HepG2 (cell line): ENCODE measurements around the gene HMCN2. TPM values are rescaled to one million over a fixed set of nuclear protein-coding genes. Genes with fewer than 3 reads are reported as not detected.
A peak's percentile ranks its signal among the peaks of the same experiment; 100 is the strongest.

ENCODE experiments used
- CBFB ChIP-seq: sonication (generic); formaldehyde crosslinking; IDR thresholded peaks from 2 replicates; pipeline ENCODE4 v1.4.0; 2020; ENCODE audit warnings: missing genetic modification reagents
- CENPBD1 ChIP-seq: sonication (generic); formaldehyde crosslinking; IDR thresholded peaks from 2 replicates; pipeline ENCODE4 v1.8.0; 2022; ENCODE audit warnings: missing genetic modification reagents, low read depth, mild to moderate bottlenecking, borderline replicate concordance
- DZIP1 ChIP-seq: sonication (generic); formaldehyde crosslinking; IDR thresholded peaks from 2 replicates; pipeline ENCODE4 v1.5.0; 2020; ENCODE audit warnings: mild to moderate bottlenecking, missing genetic modification reagents
- ERF ChIP-seq: IDR thresholded peaks from 2 replicates; pipeline ENCODE4 v1.6.1; 2018; ENCODE audit warnings: missing biosample characterization, missing genetic modification reagents
- SNRNP70 ChIP-seq: fragments of 200-400 bp; formaldehyde crosslinking; IDR thresholded peaks from 2 replicates; pipeline ENCODE4 v1.6.1; 2017; ENCODE audit warnings: mild to moderate bottlenecking, low read depth, low read length, moderate library complexity
- TBL1XR1 ChIP-seq: fragments of 150-350 bp; IDR thresholded peaks from 2 replicates; pipeline ENCODE4 v1.6.1; 2014; ENCODE audit warnings: borderline replicate concordance, low read length; ENCODE audit not compliant: partially characterized antibody
- ZBTB49 ChIP-seq: sonication (generic); formaldehyde crosslinking; IDR thresholded peaks from 2 replicates; pipeline ENCODE4 v1.4.0; 2020; ENCODE audit warnings: missing genetic modification reagents, borderline replicate concordance
- ZFAT ChIP-seq: sonication (generic); formaldehyde crosslinking; conservative IDR thresholded peaks from 2 replicates; pipeline ENCODE4 v1.8.1; 2023; ENCODE audit warnings: missing genetic modification reagents, inconsistent platforms
- ZMYM2 ChIP-seq: sonication (generic); formaldehyde crosslinking; IDR thresholded peaks from 2 replicates; pipeline ENCODE4 v1.8.0; 2022; ENCODE audit warnings: mild to moderate bottlenecking, missing genetic modification reagents
- ZNF331 ChIP-seq: sonication (generic); formaldehyde crosslinking; IDR thresholded peaks from 2 replicates; pipeline ENCODE4 v1.4.0; 2020; ENCODE audit warnings: missing genetic modification reagents
- polyA plus RNA-seq, 8 experiments: library from polyadenylated mRNA; depleted of rRNA in 3 of 8; stranded (reverse) in 7 of 8; unstranded in 1 of 8; fragments of >200 nt; fragmentation: Illumina TruSeq in 4 of 8; extraction: Trizol in 4 of 8; gene quantifications; 2 replicates each; pipeline versions ENCODE4 v1.2.1 to v1.2.3, GENCODE V29; 2011 to 2016; ENCODE audit warnings: low read depth in 4 of 8, missing spikeins in 1 of 8, mixed read lengths in 1 of 8; ENCODE audit not compliant: insufficient read depth in 1 of 8
- total RNA-seq, 5 experiments: library from RNA; depleted of rRNA; stranded (reverse); fragments of >200 nt; fragmentation: Illumina TruSeq; extraction: Trizol; gene quantifications; 2 replicates each; pipeline ENCODE4 v1.2.3, GENCODE V29; 2016; ENCODE audit warnings: low read depth in 1 of 5
- TF ChIP-seq, protein P1 (sequence below): sonication (generic); formaldehyde crosslinking; IDR thresholded peaks from 2 replicates; pipeline ENCODE4 v1.8.1; 2023; ENCODE audit warnings: mild to moderate bottlenecking, missing genetic modification reagents, borderline replicate concordance
- TF ChIP-seq, protein P2 (sequence below): sonication (generic); formaldehyde crosslinking; IDR thresholded peaks from 2 replicates; pipeline ENCODE4 v1.8.0; 2022; ENCODE audit warnings: mild to moderate bottlenecking, missing genetic modification reagents, moderate library complexity
- TF ChIP-seq, protein P3 (sequence below): sonication (generic); formaldehyde crosslinking; IDR thresholded peaks from 2 replicates; pipeline ENCODE4 v1.5.1; 2020; ENCODE audit warnings: missing genetic modification reagents, mild to moderate bottlenecking, borderline replicate concordance
- TF ChIP-seq, protein P4 (sequence below): sonication (generic); formaldehyde crosslinking; IDR thresholded peaks from 2 replicates; pipeline ENCODE4 v1.5.0; 2020; ENCODE audit warnings: mild to moderate bottlenecking, missing genetic modification reagents, borderline replicate concordance

The HMCN2 gene
- total and polyA plus RNA-seq, 2 of the 13 experiments (the other 11 are each of a cell fraction or from before 2014, with no cell fraction given): 0.09 TPM; not detected in 1

DNA sequence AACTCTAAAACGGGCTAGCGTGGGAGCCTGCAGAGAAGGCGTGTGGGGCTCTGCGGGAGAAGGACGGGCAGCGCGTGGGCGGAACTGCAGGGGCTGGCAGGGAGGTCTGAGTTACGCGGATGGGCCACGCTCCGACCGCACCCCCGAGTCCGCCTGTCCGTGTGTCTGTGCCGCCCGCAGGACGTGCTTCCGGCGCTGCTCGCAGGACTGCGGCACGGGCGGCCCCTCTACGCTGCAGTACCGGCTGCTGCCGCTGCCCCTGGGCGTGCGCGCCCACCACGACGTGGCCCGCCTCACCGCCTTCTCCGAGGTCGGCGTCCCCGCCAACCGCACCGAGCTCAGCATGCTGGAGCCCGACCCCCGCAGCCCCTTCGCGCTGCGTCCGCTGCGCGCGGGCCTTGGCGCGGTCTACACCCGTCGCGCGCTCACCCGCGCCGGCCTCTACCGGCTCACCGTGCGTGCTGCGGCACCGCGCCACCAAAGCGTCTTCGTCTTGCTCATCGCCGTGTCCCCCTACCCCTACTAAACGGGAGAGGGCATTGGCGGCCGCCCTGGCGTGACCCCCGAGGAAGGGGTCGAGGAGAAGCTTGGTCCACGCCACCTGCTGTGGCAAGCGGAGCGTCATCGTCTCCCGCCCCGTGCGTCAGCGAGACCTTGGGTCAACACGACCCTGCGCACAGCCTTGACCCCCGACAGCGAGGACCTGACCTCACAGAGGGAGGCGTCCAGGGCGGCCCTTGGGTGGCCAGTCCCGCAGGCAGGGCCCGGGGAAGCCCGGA is 167.8 kb downstream of the HMCN2 start (continued):
- TF ChIP-seq, protein P1, sequence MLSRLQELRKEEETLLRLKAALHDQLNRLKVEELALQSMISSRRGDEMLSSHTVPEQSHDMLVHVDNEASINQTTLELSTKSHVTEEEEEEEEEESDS (CRISPR knock-in tag): no peak
- no peak for TF ChIP-seq CENPBD1 (CRISPR knock-in tag)
- no peak for TF ChIP-seq SNRNP70
- TF ChIP-seq TBL1XR1: no peak
- no peak for TF ChIP-seq ZBTB49 (CRISPR knock-in tag)
- no peak for TF ChIP-seq ZNF331 (CRISPR knock-in tag)
- TF ChIP-seq ERF: no peak
- TF ChIP-seq, protein P2, sequence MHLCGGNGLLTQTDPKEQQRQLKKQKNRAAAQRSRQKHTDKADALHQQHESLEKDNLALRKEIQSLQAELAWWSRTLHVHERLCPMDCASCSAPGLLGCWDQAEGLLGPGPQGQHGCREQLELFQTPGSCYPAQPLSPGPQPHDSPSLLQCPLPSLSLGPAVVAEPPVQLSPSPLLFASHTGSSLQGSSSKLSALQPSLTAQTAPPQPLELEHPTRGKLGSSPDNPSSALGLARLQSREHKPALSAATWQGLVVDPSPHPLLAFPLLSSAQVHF (CRISPR knock-in tag): no peak
- TF ChIP-seq, protein P3, sequence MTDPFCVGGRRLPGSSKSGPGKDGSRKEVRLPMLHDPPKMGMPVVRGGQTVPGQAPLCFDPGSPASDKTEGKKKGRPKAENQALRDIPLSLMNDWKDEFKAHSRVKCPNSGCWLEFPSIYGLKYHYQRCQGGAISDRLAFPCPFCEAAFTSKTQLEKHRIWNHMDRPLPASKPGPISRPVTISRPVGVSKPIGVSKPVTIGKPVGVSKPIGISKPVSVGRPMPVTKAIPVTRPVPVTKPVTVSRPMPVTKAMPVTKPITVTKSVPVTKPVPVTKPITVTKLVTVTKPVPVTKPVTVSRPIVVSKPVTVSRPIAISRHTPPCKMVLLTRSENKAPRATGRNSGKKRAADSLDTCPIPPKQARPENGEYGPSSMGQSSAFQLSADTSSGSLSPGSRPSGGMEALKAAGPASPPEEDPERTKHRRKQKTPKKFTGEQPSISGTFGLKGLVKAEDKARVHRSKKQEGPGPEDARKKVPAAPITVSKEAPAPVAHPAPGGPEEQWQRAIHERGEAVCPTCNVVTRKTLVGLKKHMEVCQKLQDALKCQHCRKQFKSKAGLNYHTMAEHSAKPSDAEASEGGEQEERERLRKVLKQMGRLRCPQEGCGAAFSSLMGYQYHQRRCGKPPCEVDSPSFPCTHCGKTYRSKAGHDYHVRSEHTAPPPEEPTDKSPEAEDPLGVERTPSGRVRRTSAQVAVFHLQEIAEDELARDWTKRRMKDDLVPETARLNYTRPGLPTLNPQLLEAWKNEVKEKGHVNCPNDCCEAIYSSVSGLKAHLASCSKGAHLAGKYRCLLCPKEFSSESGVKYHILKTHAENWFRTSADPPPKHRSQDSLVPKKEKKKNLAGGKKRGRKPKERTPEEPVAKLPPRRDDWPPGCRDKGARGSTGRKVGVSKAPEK (CRISPR knock-in tag): no peak
- no peak for TF ChIP-seq CBFB (CRISPR knock-in tag)
- no peak for TF ChIP-seq ZMYM2 (CRISPR knock-in tag)
- TF ChIP-seq ZFAT (CRISPR knock-in tag): no peak
- TF ChIP-seq, protein P4, sequence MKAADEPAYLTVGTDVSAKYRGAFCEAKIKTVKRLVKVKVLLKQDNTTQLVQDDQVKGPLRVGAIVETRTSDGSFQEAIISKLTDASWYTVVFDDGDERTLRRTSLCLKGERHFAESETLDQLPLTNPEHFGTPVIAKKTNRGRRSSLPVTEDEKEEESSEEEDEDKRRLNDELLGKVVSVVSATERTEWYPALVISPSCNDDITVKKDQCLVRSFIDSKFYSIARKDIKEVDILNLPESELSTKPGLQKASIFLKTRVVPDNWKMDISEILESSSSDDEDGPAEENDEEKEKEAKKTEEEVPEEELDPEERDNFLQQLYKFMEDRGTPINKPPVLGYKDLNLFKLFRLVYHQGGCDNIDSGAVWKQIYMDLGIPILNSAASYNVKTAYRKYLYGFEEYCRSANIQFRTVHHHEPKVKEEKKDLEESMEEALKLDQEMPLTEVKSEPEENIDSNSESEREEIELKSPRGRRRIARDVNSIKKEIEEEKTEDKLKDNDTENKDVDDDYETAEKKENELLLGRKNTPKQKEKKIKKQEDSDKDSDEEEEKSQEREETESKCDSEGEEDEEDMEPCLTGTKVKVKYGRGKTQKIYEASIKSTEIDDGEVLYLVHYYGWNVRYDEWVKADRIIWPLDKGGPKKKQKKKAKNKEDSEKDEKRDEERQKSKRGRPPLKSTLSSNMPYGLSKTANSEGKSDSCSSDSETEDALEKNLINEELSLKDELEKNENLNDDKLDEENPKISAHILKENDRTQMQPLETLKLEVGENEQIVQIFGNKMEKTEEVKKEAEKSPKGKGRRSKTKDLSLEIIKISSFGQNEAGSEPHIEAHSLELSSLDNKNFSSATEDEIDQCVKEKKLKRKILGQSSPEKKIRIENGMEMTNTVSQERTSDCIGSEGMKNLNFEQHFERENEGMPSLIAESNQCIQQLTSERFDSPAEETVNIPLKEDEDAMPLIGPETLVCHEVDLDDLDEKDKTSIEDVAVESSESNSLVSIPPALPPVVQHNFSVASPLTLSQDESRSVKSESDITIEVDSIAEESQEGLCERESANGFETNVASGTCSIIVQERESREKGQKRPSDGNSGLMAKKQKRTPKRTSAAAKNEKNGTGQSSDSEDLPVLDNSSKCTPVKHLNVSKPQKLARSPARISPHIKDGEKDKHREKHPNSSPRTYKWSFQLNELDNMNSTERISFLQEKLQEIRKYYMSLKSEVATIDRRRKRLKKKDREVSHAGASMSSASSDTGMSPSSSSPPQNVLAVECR (CRISPR knock-in tag): peak; percentile 65; the same call in 1 of the 2 replicates
- TF ChIP-seq DZIP1: no peak
